ENCODE results near the gene ESPN.

DNA sequence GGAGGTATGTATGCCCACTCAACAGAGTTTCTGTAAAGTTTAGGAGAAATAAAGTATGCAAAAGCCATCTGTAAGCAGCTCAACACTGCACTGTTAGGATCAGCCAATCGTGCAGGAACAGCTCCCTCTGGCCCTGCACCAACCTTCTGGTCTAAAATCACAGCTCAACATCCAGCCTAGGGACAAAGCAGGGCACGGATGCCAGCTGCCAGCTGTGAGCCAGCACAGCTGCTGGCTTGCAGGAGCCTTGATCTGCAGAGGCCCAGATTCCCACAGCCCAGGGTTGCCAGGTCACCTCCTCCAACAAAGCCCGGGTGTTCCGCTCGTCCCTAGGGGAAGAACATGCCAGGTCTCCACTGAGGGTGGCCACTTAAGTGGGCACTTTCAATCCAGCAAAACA is 39.6 kb upstream of the ESPN start:
- TF ChIP-seq, protein P1, sequence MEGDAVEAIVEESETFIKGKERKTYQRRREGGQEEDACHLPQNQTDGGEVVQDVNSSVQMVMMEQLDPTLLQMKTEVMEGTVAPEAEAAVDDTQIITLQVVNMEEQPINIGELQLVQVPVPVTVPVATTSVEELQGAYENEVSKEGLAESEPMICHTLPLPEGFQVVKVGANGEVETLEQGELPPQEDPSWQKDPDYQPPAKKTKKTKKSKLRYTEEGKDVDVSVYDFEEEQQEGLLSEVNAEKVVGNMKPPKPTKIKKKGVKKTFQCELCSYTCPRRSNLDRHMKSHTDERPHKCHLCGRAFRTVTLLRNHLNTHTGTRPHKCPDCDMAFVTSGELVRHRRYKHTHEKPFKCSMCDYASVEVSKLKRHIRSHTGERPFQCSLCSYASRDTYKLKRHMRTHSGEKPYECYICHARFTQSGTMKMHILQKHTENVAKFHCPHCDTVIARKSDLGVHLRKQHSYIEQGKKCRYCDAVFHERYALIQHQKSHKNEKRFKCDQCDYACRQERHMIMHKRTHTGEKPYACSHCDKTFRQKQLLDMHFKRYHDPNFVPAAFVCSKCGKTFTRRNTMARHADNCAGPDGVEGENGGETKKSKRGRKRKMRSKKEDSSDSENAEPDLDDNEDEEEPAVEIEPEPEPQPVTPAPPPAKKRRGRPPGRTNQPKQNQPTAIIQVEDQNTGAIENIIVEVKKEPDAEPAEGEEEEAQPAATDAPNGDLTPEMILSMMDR (conservative IDR thresholded peaks at IDR 0.05; ENCODE audit: low read length): no peak
- TF ChIP-seq EZH2phosphoT487 (IDR thresholded peaks at IDR 0.05; ENCODE audit: borderline replicate concordance): no peak

Measured in Loucy (cell line).